Measurements from ENCODE around the gene P3H1. TPM values are rescaled to one million over a fixed set of nuclear protein-coding genes. Genes with fewer than 3 reads are reported as not detected.

Gene P3H1
- total RNA-seq, 2 experiments from 2014 or later = 26.4 to 28.6 TPM

DNA sequence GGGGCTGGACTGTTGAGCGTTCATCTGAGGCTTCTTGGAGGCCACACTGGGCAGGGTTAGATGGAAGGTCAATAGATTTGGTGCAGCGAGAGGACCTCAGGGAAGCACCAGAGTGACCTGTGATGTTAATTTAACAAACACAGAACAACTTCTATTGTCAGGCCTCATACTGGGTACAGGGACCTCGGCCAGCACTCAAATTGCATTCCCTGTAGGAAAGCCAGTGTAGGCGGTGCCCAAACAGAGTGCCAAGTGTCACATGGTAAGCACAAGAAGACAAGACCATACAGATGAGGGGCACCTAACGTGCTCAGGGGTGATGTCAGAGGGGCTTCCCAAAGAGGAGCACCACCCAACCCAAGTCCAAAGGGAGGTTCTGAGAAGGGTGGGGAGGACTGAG is 19.3 kb upstream of the P3H1 start:
- Mint-ChIP-seq H3K27ac (no peak overlapping the region), H3K4me1 (ENCODE audit: low read depth) (peaks cover 13% of the 10 kb centered on the region), H3K36me3 (ENCODE audit: low read depth) (peaks cover 9% of the 10 kb centered on the region), H3K27me3 (ENCODE audit: low read depth) (no peaks in the 10 kb centered on the region), H3K4me3 (peak overlapping the region; percentile 60), H3K9me3 (no peaks in the 10 kb centered on the region)
- DNase-seq = no peak
- CTCF ChIA-PET = no interaction called here
- intact Hi-C loops (cut with micrococcal nuclease) = no loop called here

DNA sequence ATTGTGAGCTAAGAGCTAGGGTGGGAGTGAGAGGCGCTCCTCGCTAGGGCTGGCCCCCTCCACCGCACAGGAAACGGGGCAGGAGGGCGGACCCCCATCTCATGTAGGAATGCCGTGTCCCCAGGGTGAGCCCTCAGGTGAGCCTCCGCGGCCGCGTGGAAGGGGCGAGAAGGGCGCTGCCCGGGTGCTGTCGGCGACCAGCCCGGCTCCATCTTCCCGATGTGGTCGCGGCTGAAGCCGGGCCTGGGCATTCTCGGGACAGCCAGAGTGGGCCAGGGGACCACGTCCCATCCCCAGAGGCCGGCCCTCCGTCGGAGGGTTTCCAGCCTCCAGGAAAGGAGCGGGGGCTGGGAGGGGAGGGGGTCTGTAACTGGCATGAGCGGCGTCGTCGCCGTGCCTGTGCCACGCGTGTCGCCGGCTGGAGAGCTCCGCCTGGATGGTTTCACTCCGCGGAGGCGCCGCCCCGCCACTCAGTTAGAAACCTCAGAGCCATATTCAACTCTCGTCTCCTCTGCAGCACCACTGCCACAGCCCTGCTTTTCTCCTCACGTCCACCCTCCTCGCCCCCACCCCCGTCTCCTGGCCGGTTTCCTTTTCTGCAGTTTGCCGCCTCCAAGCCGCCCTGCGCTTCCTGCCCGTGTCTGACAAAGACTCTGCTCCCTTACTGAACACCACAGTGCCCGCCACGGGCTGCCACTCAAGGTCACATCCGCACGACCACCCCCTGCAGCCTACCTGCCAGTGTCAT is 18.3 kb upstream of the P3H1 start, which contains the start of gene TMEM269:
Gene TMEM269 (plus strand): TSS at position 46 of the 748 bp plus-strand sequence. CDS start 4,903 bp downstream, outside the sequence.
- no peak within 1 kb of the TSS for H3K27ac Mint-ChIP-seq
- CTCF ChIA-PET = no interaction called here
- intact Hi-C loops (cut with micrococcal nuclease) = no loop called here

DNA sequence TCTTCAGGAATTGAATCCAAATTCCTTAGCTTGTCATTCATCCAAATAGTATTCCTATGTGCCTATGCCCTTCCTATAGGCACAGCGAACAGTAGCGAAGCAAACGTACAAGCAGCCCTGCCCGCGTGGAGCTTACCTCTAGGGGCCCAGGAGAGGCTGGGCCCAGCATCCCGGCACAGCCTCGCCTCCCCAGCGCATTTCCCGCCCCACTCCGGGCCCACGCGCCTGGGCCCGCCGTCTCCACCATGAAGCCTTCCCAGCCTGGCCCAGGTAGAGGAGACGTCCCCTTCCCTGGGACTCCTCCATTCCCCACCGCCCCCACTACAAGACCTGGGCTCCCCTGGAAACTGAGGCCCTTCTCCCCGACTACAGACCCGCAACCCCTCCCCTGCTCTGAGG is 17.7 kb upstream of the P3H1 start:
- no peak overlapping the region for H3K27ac Mint-ChIP-seq
- no peak for DNase-seq
- intact Hi-C loops (cut with micrococcal nuclease) = no loop called here
- H3K4me3 Mint-ChIP-seq = no peak overlapping the region
- H3K9me3 Mint-ChIP-seq = no peaks in the 10 kb centered on the region
- H3K36me3 Mint-ChIP-seq (ENCODE audit: low read depth) = peaks cover 15% of the 10 kb centered on the region
- H3K27me3 Mint-ChIP-seq (ENCODE audit: low read depth) = no peaks in the 10 kb centered on the region
- CTCF ChIA-PET = no interaction called here
- peaks cover 13% of the 10 kb centered on the region for H3K4me1 Mint-ChIP-seq (ENCODE audit: low read depth)

More for the DNA sequence above, 18.3 kb upstream of the P3H1 start, which contains the start of gene TMEM269:
- Mint-ChIP-seq H3K4me1 (ENCODE audit: low read depth) (peaks cover 13% of the 10 kb centered on the region), H3K9me3 (no peaks in the 10 kb centered on the region), H3K36me3 (ENCODE audit: low read depth) (peaks cover 15% of the 10 kb centered on the region), H3K4me3 (peak within 1 kb of the TSS; percentile 60), H3K27me3 (ENCODE audit: low read depth) (no peaks in the 10 kb centered on the region)
- peak; percentile 75 for DNase-seq

DNA sequence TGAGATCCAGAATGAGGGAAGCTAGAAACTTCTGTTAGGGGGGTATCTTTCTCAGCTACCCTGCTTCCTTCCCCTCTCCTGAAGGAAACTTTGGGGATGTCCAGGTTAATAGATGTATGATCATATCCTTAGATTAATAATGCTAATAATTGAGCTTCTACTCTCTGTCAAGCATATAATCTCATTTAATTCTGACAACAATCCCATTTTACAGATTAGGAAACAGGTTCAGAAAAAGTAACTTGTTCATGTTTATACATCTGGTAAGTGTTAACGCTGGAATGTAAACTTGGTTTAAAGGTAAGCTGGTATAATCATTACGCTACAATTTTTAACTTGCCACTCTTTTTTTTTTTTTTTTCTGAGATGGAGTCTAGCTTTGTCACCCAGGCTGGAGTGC is 16.3 kb upstream of the P3H1 start:
- DNase-seq = no peak
- H3K27me3 Mint-ChIP-seq (ENCODE audit: low read depth) = no peaks in the 10 kb centered on the region
- peaks cover 13% of the 10 kb centered on the region for H3K4me1 Mint-ChIP-seq (ENCODE audit: low read depth)
- no peaks in the 10 kb centered on the region for H3K9me3 Mint-ChIP-seq
- H3K36me3 Mint-ChIP-seq (ENCODE audit: low read depth) = peaks cover 15% of the 10 kb centered on the region
- no peak overlapping the region for H3K4me3 Mint-ChIP-seq
- intact Hi-C loops (cut with micrococcal nuclease) = no loop called here
- no peak overlapping the region for H3K27ac Mint-ChIP-seq
- CTCF ChIA-PET = interaction anchor here (0.7 to 1.1 kb wide), 3 partner anchors 17 to 534 kb away, joined by 3 to 4 read pairs (median 3); no protein-coding TSS in a partner anchor

DNA sequence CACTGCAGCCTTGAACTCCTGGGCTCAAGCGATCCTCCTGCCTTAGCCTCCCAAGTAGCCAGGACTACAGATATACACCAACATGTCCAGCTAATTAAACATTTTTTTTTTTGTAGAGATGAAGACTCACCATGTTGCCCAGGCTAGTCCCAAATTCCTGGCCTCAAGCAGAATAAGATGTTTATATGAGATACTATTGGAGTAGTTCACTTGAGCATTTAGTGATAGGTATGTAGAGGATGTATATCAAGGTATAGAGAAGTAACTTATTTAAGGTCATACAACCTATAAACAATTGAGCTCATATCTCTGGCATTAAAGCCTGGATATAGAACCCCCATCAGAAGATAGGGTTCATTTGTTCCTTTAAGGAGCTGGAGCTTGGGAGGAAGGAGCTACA is 13.3 kb upstream of the P3H1 start:
- no peaks in the 10 kb centered on the region for H3K27me3 Mint-ChIP-seq (ENCODE audit: low read depth)
- peaks cover 37% of the 10 kb centered on the region for H3K36me3 Mint-ChIP-seq (ENCODE audit: low read depth)
- H3K9me3 Mint-ChIP-seq = no peaks in the 10 kb centered on the region
- H3K4me1 Mint-ChIP-seq (ENCODE audit: low read depth) = peaks cover under 1% of the 10 kb centered on the region
- DNase-seq = no peak
- CTCF ChIA-PET = interaction anchor here (0.6 to 1.6 kb wide), 6 partner anchors 14 to 293 kb away, joined by 3 to 12 read pairs (median 5); partner anchors contain the start of gene P3H1
- no peak overlapping the region for H3K27ac Mint-ChIP-seq
- intact Hi-C loops (cut with micrococcal nuclease) = no loop called here
- H3K4me3 Mint-ChIP-seq = no peak overlapping the region

DNA sequence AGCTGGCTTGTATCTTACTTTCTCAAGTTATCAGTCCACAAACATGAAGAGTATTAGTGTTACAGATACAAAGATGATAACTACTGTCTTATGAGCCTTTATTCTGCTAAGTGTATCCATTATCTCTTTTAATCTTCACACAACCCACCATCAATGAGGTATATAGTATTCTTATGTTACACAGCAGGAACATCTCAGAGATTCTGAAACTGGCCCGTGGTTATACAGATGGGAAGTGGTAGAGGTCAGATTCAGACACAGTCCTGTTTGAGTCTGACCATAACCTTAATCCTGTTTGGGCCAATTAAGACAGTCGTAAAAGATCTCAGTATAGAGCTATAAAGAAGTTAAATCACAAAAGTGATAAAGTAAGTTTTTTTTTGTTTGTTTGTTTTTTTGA is 12.9 kb upstream of the P3H1 start:
- Mint-ChIP-seq H3K36me3 (ENCODE audit: low read depth) (peaks cover 41% of the 10 kb centered on the region), H3K9me3 (no peaks in the 10 kb centered on the region), H3K4me3 (no peak overlapping the region), H3K4me1 (ENCODE audit: low read depth) (no peaks in the 10 kb centered on the region), H3K27me3 (ENCODE audit: low read depth) (no peaks in the 10 kb centered on the region), H3K27ac (no peak overlapping the region)
- intact Hi-C loops (cut with micrococcal nuclease) = no loop called here
- DNase-seq = no peak
- CTCF ChIA-PET = interaction anchor here (0.7 to 3.9 kb wide), 5 partner anchors 13 to 294 kb away, joined by 3 to 23 read pairs (median 5); partner anchors contain the start of genes C1orf50 and P3H1

DNA sequence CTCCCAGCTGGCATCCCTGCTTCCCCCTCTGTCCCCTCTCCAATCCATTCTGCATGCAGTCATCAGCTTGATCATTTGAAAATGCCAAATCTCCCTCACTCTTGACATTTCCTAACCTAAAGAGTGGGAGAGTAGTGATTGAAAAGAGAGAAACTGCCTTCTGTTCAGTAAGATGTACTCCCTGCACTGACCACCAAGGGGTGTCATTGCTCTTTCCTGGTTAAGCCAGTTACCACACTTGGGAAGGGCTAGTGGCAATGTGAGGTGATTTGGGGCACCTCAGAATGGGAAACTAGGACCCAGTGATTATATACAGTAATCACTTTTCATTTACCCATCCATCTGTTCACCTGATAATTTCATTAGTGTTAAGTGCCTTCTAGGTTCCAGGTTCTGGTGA is 11.0 kb upstream of the P3H1 start:
- H3K27me3 Mint-ChIP-seq (ENCODE audit: low read depth) = no peaks in the 10 kb centered on the region
- H3K4me3 Mint-ChIP-seq = no peak overlapping the region
- peaks cover 6% of the 10 kb centered on the region for H3K4me1 Mint-ChIP-seq (ENCODE audit: low read depth)
- DNase-seq = peak; percentile 61
- no peaks in the 10 kb centered on the region for H3K9me3 Mint-ChIP-seq
- CTCF ChIA-PET = interaction anchor here (0.6 to 3.9 kb wide), 13 partner anchors 11 to 296 kb away, joined by 3 to 32 read pairs (median 4); partner anchors contain the start of genes C1orf50, P3H1 and ZNF691
- no peak overlapping the region for H3K27ac Mint-ChIP-seq
- H3K36me3 Mint-ChIP-seq (ENCODE audit: low read depth) = peaks cover 44% of the 10 kb centered on the region
- intact Hi-C loops (cut with micrococcal nuclease) = loop anchor here (1.0 kb wide), 2 partner anchors 135 to 295 kb away; no protein-coding TSS in a partner anchor

DNA sequence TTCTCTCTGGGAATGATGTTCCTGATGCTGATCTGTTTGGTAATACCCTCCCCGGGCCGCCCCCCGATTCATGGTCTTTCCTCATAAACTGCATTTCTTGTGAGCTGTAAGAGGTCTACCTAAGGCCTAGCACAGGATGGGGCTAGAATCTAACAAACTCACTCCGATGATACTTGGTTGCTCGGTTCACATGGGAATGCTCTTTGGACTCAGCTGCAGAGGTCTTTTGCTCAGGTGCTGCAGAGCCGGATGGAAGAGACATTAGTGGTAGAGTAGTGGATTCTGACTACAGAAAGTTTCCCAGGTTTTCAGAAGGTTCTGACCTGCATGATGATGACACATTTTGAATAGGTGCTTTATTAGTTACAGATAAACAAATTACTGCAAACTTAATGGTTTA is 9.7 kb upstream of the P3H1 start:
- no peak overlapping the region for H3K4me3 Mint-ChIP-seq
- intact Hi-C loops (cut with micrococcal nuclease) = no loop called here
- CTCF ChIA-PET = interaction anchor here (0.7 to 3.9 kb wide), 4 partner anchors 9 to 297 kb away, joined by 3 to 32 read pairs (median 13); partner anchors contain the start of genes C1orf50 and P3H1
- DNase-seq = no peak
- no peak overlapping the region for H3K27ac Mint-ChIP-seq
- no peaks in the 10 kb centered on the region for H3K9me3 Mint-ChIP-seq
- peaks cover 12% of the 10 kb centered on the region for H3K4me1 Mint-ChIP-seq (ENCODE audit: low read depth)
- H3K27me3 Mint-ChIP-seq (ENCODE audit: low read depth) = no peaks in the 10 kb centered on the region
- peaks cover 40% of the 10 kb centered on the region for H3K36me3 Mint-ChIP-seq (ENCODE audit: low read depth)

DNA sequence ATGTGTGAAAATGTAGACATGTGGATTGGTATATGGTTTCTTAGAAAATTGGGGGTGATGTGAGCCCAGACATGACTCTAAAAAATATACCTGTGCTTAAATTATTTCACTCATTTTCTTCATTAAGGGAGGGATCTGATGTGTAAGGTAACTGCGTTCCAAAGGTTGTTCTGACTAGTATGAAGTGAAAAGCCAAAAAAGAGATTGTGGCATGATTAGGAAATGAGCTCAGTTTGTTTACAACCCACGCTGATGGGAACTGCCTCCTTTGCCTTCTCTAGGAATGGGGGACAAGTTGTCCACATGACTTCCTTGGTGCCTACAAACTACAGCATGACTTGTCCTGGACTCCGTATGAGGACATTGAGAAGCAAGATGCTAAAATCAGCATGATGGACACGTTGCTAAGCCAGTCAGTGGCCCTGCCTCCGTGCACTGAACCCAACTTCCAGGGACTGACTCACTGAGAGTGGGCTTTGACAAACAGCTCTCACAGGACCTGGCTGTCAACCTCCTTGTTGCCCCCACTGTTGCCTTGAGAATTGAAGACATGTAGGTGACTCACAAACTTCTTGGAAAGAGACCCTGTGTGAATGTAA is 8.2 kb upstream of the P3H1 start:
- Mint-ChIP-seq H3K27ac (no peak overlapping the region), H3K36me3 (ENCODE audit: low read depth) (peaks cover 35% of the 10 kb centered on the region)

DNA sequence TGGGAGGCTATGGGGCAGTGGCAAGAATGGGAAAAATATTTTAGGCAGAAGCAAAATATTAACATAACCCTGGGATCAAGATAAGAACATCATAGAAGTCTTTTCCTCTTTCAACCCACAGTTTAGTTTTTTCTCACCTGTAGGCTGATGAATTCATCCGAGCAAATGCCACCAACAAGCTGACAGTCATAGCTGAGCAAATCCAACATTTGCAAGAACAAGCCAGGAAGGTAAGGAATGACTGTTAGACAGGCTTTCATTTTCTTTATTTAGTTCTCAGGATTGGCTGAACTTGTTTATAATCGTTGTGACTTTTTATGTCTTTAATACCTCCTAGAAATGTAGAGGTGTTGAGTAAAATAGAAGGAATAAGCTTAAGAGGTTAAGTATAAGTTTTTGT is 6.6 kb upstream of the P3H1 start:
- Mint-ChIP-seq H3K27me3 (ENCODE audit: low read depth) (no peaks in the 10 kb centered on the region), H3K36me3 (ENCODE audit: low read depth) (peaks cover 45% of the 10 kb centered on the region), H3K27ac (peak overlapping the region; percentile 39), H3K4me1 (ENCODE audit: low read depth) (peaks cover 33% of the 10 kb centered on the region), H3K9me3 (no peaks in the 10 kb centered on the region), H3K4me3 (no peak overlapping the region)
- no peak for DNase-seq
- intact Hi-C loops (cut with micrococcal nuclease) = no loop called here
- CTCF ChIA-PET = interaction anchor here (1.6 kb wide), 1 partner anchor 300 kb away, joined by 4 read pairs; no protein-coding TSS in a partner anchor

More for the DNA sequence above, 8.2 kb upstream of the P3H1 start:
- Mint-ChIP-seq H3K4me1 (ENCODE audit: low read depth) (peaks cover 19% of the 10 kb centered on the region), H3K27me3 (ENCODE audit: low read depth) (no peaks in the 10 kb centered on the region), H3K4me3 (no peak overlapping the region), H3K9me3 (no peaks in the 10 kb centered on the region)
- intact Hi-C loops (cut with micrococcal nuclease) = no loop called here
- no peak for DNase-seq
- CTCF ChIA-PET = interaction anchor here (1.6 kb wide), 1 partner anchor 299 kb away, joined by 4 read pairs; no protein-coding TSS in a partner anchor

DNA sequence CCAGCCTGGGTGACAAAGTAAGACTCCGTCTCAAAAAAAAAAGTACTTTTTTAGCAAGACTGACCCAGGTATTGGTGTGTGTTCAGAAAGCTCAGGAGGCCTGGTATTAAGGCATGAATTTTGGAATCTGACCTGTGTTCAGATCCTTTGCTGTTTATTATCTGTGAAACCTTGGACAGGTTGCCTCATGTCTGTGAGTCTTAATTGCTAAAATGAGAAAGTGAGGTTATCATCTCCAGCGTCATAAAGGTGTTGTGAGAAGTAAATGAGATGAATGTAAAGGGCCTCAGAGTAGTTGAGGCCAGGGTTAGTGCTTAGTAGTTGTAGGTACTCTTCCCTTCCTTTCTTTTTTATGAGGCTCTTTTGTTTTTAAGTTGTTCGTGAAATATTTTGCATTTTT is 3.0 kb upstream of the P3H1 start:
- Mint-ChIP-seq H3K27ac (no peak overlapping the region), H3K36me3 (ENCODE audit: low read depth) (peaks cover 19% of the 10 kb centered on the region), H3K27me3 (ENCODE audit: low read depth) (no peaks in the 10 kb centered on the region), H3K4me3 (no peak overlapping the region), H3K9me3 (no peaks in the 10 kb centered on the region), H3K4me1 (ENCODE audit: low read depth) (peaks cover 39% of the 10 kb centered on the region)
- CTCF ChIA-PET = interaction anchor here (0.6 to 1.0 kb wide), 3 partner anchors 77 to 757 kb away, joined by 3 to 4 read pairs (median 3); partner anchors contain the start of gene ZNF691
- intact Hi-C loops (cut with micrococcal nuclease) = loop anchor here (5.0 kb wide), 1 partner anchor 402 kb away; the partner anchor contains the start of genes CFAP57 and EBNA1BP2
- DNase-seq = no peak

DNA sequence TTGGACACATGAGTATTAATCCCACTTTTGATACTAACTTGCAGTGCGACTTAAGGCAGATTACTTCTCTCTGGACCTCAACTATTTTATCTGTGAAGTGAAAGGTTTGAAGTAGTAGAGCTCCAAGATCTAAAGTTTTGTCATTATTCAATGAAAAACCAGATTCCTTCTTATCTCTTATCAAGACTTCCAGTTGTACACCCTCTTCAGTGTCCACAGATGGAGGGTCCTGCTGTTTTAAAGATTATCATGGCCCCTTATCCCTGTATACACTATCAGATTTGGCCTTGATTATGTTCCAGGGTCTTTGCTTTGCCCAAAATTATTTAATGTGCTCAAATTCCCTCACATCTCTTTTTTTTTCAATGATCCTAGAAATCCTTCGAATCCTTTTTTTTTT is 1.3 kb upstream of the P3H1 start:
- intact Hi-C loops (cut with micrococcal nuclease) = loop anchor here (5.0 kb wide), 1 partner anchor 404 kb away; the partner anchor contains the start of genes CFAP57 and EBNA1BP2
- Mint-ChIP-seq H3K9me3 (no peaks in the 10 kb centered on the region), H3K4me1 (ENCODE audit: low read depth) (peaks cover 40% of the 10 kb centered on the region), H3K4me3 (no peak overlapping the region), H3K27me3 (ENCODE audit: low read depth) (no peaks in the 10 kb centered on the region), H3K27ac (no peak overlapping the region), H3K36me3 (ENCODE audit: low read depth) (peaks cover 16% of the 10 kb centered on the region)
- CTCF ChIA-PET = interaction anchor here (0.6 to 4.3 kb wide), 5 partner anchors 10 to 437 kb away, joined by 3 to 23 read pairs (median 7); no protein-coding TSS in a partner anchor
- no peak for DNase-seq
